ENCODE results near the gene CRYL1.

DNA sequence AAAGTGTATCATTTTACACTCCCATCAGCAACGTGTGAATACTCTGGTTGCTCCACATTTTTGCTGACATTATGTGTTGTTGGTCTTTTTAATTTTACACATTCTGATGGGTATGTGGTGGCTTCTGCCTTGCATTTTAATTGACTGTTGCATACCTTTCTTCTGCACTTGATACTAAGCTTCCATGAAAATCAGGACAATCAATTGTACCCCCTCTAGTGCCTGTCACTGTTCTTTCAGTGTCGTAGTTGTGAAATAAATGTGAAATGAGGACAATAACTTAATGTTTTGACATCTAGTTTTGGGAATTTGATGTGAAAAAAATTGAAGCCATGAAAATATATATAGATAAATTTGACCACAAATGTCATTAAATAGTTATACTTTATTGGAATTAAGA is 48.0 kb upstream of the CRYL1 start:
- TF ChIP-seq SPI1 (IDR thresholded peaks at IDR 0.05; ENCODE audit: borderline replicate concordance, low read depth) (no peak), CTCF (IDR thresholded peaks at IDR 0.05; ENCODE audit: insufficient read depth, low read length) (no peak), POLR2AphosphoS5 (IDR thresholded peaks at IDR 0.05; ENCODE audit: low read depth) (no peak), GABPA (IDR thresholded peaks at IDR 0.05; ENCODE audit: low read depth) (no peak)
- TF ChIP-seq, protein P1, sequence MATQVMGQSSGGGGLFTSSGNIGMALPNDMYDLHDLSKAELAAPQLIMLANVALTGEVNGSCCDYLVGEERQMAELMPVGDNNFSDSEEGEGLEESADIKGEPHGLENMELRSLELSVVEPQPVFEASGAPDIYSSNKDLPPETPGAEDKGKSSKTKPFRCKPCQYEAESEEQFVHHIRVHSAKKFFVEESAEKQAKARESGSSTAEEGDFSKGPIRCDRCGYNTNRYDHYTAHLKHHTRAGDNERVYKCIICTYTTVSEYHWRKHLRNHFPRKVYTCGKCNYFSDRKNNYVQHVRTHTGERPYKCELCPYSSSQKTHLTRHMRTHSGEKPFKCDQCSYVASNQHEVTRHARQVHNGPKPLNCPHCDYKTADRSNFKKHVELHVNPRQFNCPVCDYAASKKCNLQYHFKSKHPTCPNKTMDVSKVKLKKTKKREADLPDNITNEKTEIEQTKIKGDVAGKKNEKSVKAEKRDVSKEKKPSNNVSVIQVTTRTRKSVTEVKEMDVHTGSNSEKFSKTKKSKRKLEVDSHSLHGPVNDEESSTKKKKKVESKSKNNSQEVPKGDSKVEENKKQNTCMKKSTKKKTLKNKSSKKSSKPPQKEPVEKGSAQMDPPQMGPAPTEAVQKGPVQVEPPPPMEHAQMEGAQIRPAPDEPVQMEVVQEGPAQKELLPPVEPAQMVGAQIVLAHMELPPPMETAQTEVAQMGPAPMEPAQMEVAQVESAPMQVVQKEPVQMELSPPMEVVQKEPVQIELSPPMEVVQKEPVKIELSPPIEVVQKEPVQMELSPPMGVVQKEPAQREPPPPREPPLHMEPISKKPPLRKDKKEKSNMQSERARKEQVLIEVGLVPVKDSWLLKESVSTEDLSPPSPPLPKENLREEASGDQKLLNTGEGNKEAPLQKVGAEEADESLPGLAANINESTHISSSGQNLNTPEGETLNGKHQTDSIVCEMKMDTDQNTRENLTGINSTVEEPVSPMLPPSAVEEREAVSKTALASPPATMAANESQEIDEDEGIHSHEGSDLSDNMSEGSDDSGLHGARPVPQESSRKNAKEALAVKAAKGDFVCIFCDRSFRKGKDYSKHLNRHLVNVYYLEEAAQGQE (IDR thresholded peaks at IDR 0.05; ENCODE audit: insufficient replicate concordance, low read depth): no peak
